CD4-positive, alpha-beta T cell treated with Interleukin-21 for 1 hour (primary cell): ENCODE results near the gene MN1.

Experiments
- DNase-seq: peaks from one replicate; pipeline ENCODE4 v3.0.0-alpha.2; 2020

The MN1 gene

GRCh38 chr22:27780161-27780575 is 21.4 kb downstream of the MN1 start:
- no peak for DNase-seq

- DNase-seq, result no peak
Observed at GRCh38 chr22:27779643-27780042, 21.9 kb downstream of the MN1 start.

- no peak for DNase-seq
Observed at GRCh38 chr22:27778294-27779090, 23.1 kb downstream of the MN1 start.

- no peak for DNase-seq
Observed at GRCh38 chr22:27777128-27777527, 24.4 kb downstream of the MN1 start.

- no peak for DNase-seq
Observed at GRCh38 chr22:27776650-27776958, 25.0 kb downstream of the MN1 start.

DNA sequence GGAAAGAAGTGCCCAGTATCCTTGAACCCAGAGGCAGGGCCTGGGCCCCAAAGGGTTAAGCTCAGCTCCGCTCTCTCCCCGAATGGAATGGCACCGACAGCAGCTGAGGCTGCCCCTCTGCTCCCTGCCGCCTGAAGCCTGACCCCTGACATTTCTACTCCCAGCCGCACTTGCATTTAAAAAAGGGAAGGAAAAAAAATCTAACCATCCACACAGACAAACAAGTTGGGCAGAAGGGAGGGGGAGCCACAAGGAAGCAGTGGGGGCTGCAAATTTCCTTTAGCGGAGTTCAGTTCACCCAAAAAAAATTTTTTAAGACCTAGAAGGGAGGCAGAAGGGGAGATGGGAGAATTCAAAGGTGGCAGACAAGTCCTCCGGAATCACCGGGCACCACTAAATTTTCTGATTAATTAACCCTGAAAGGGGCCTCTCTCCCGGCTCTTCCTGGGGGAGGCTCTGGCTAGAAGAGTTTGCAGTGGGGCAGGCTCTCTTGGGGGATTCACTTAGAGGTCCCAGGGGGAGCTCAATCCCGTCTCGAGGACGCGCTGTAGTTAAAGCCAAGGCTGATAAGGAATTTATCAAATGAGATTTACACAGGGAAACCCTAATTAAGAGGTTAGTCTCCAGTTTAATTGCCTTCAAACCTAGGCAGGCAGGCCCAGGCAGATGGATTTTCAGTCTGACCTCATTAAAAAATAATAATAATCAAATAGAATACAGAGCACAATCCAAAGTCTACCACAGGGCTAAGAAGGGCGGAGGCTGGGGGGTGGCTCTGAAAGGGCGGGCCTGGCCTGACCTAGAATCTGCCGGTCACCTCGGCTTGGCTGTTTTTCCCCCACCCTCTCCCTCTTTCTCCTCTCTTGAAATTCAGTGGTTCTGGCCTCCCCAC is 25.6 kb downstream of the MN1 start:
- no peak for DNase-seq

DNA sequence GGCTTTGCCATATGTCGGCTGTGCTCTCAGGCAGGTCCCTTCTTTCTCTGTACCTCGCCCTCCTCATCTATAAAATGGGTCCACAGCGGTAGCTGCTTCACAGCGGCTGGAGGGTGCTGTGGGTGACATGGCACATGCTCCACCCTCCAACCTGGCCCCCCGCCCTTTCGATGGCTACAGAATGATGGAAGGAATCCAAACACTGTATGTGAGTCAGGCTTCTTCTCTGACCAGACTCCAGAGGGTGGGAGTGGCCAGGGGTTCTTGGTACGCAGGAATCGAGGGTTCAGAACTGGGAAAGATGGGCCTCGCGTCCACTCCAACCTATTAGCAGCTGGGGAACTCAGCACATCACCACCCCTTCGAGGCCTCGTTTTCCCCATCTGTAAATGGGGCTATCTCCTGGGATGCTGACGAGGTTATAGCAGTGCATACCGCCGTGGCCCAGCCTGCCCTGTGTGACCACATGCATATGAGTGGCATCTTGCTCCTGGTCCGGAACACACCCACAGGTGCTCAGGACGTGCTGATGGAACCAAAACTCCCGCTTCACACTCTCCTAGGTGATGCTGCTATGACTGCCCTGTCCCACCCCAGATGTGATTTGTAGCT is 26.4 kb downstream of the MN1 start:
- no peak for DNase-seq

- no peak for DNase-seq
Observed at GRCh38 chr22:27774200-27774599, 27.4 kb downstream of the MN1 start.

DNA sequence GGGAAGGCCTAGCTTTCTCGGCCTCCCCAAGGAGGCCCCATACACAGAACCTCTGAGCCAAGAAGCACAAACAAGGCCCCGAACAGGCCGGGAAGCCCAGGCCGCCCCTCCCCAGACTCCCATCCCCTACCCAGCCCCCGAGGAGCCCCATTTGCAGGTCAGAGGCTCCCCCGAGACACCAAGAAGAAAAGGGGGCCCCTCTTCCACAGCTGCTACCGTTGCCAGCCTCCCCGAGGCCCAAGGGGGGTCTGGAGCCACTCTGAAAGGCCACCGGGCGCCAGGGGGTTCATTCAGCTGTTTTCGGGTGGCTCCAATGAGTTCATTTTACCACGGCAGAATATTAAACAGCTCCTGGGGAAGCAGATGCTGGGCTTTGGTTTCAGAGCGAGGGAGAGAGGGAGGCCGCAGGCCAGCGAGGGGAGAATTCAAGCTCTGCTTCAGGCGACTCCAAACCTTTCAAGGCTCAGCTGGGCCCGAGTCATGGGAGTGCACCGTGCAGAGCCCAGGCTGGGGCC is 28.5 kb downstream of the MN1 start:
- DNase-seq, result no peak

DNA sequence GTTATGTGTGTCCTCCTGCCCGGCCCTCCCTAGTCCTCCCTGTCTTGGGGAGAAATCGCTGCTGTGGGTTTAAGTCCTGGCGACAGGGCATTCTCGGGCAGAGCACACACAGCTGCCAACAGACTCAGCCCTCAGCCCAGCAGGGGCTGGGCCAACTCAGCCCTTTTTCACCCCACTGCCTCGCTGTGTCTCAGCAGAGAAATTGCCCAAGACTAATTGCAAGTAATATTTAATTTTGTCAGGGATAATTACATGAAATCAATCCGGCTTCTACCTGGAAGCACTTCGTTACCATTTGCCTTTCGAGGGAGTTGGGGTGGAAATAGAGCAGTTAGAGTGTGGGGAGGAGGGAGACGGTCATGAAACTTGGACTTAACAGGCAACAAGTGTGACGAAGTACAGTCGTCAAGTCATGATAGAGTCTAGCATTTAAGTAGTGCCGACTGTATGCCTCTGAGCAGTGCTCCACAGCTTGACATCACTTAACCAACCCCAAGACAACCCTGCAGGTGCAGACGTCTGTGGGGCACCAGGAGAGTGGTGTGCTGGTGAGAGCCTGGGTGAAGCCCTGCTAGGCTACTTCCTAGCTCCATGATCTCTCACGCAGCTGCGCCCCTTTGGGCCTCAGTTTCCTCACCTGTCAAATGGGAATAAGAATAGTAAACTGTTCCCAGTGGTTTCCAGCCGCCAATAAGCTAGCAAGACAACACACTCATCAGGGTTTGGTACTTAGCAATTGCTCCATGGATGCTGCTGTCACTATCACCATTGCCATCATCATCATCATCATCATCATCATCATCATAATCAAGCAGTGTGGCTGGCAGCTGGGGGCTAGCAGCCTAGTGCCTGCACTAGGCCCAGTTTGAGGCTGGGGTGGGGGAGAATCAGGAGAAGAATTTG is 29.2 kb downstream of the MN1 start:
- DNase-seq, result no peak

DNA sequence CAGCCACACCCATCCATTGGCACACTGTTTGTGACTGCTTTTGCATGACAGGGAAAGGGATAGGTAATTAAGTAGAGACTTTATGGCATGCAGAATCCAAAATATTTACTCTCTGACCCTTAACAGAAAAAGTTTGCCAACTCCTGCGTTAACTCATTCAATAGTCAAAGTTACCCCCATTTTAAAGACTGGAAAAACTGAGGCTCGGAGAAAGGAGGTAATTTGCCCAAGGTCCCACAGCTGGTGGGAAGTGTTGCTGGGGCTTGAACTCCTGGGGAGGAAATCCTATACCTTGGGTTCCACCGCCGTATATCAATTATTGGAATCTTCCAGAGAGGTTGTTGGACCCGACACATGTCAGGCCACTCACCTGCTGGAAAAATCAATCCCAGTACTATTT is 29.9 kb downstream of the MN1 start:
- no peak for DNase-seq

- no peak for DNase-seq
Observed at GRCh38 chr22:27769012-27769411, 32.5 kb downstream of the MN1 start.

DNA sequence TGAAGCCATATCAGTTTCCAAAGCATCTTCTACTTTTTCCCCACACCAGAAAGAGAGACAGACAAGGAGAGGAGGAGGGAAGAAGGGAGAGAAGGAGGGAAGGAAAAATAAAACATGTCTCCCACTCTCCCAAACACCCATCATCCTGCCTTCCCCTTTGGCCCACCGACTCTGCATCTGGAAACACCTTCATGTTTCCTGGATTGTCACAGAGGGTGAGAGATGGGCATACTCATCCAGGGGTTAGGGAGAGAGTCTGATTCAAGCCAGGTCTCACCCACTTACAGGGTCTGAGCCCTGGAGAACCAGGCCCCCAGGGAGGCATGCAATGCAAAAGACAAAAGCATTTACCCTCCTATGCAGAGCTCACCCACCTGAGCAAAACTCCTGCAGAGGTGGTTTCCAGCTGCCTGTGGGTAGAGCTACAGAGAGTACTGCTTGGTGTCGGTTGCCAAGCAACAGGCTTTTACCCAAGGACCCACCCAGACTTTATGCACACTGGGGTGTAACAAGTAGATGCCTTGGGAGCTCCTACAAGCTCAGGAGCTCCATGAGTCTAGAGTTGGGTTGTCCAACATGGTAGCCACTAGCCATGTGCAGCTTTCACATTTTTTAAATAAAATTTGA is 33.4 kb downstream of the MN1 start:
- no peak for DNase-seq

GRCh38 chr22:27766679-27767078 is 34.9 kb downstream of the MN1 start:
- no peak for DNase-seq

GRCh38 chr22:27765706-27766291 is 35.8 kb downstream of the MN1 start:
- DNase-seq, result no peak

DNA sequence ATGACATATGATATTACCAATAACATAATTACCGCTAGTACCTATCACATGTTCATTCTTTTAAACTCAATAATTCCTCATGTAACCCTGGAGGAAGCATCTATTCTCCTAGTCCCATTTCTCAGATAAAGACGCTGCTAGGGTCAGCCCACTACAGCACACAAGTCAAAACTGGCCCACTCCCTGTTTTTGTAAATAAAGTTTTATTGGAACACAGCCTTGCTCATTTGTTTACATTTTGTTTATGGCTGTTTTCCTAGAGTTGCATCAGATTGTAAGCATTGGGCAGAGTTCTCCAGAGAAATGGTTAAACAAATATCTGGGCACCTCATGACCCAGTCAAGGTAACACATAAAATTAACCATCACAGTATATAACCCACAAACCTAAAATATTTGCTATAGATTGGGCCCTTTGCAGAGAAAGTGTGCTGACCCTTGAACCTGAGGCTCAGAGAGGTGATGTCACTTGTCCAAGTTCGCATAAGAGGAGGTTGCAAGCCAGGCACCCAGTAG is 36.8 kb downstream of the MN1 start:
- DNase-seq, result no peak

DNA sequence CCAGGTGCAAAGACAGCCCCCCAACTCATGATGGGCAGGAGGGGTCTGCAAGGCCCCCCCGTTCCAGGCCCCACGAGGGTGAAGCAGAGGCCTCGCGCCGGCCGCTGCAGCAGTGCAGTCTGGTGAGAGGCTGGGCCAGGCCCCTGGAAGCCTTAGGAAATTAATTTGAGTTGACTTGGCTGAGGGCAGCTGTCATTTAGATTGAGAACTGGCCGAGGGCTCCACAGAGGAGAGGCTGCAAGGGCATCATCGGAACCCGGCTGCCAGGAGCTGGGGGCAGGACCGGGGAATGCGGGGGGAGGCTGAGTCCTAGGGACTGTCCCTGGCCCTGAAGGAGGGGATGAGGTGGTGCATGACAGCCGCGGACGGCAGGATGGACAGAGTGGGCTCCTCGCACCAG is 39.9 kb downstream of the MN1 start:
- DNase-seq, result no peak

DNA sequence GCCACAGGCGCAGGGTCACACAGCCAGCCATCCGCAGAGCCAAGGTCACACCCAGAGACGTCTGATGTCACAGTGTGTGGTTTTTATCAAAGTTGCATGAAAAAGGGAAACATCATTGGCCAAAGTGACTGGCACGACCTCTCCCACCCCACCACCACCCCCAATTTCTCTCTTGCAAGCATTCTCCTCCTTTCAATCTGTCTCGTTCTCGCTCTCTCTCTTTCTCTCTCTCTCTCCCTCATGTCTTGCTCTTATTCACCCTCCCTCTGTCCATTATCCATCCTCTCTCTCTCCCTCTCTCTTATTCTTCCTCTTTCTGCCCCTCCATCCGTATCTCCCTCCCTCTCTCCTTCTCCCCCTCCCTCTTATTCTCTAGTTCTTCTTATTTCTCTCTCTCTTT is 40.6 kb downstream of the MN1 start:
- DNase-seq, result no peak

- DNase-seq, result no peak
Observed at GRCh38 chr22:27760474-27760873, 41.1 kb downstream of the MN1 start.

GRCh38 chr22:27757928-27758525 is 43.5 kb downstream of the MN1 start:
- DNase-seq, result no peak

DNA sequence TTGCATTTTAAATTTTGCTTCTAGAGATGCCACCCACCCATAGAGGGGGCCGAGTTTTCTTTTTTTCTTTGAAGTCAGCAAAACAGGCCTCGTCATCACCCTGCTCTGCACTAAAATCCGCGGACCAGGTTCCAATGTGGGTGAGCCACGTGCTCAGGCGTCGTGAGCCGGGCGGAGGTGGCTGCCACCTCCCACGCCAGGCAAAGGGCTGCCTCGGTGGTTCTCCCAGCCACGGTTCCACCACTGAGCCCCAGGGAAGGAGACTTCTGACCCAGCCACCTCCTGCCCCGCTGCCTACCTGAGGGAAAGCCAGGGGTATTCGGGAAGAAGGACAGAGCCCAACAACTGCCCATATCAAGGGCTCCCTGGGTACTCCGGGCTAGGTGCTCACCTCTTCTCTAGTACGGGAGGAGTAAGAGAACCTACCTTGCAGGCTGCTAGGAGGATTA is 45.3 kb downstream of the MN1 start:
- no peak for DNase-seq
